Gastrocnemius medialis (tissue), 4 donors: Measurements from ENCODE around the gene NID1. TPM values are rescaled to one million over a fixed set of nuclear protein-coding genes. Genes with fewer than 3 reads are reported as not detected.

Source experiments
- ATAC-seq, 2 donors: fragments of 150-250 bp; one replicate each; pipeline ENCODE4 v1.9.1; 2016
- DNase-seq, 2 donors: peaks; one replicate each; pipeline ENCODE4 v3.0.0-alpha.2; 2019
- H3K27ac ChIP-seq, 4 donors: fragments of 200-600 bp; sonication (generic); 1 replicate in 1 of 4; 2 replicates in 3 of 4; pipeline ENCODE4 v1.5.1; 2016 to 2018; ENCODE audit warnings: mild to moderate bottlenecking in 2 of 4, moderate library complexity in 1 of 4
- H3K27me3 ChIP-seq, 3 donors: fragments of 200-600 bp; sonication (generic) in 2 of 3; 1 replicate in 1 of 3; 2 replicates in 2 of 3; pipeline versions ENCODE4 v1.5.1 to v1.6.0; 2016 to 2019; ENCODE audit warnings: mild to moderate bottlenecking in 1 of 3, moderate library complexity in 1 of 3
- H3K36me3 ChIP-seq, 2 donors: fragments of 200-600 bp; sonication (generic) in 1 of 2; one replicate each; pipeline ENCODE4 v1.5.1; 2017 to 2018
- H3K4me1 ChIP-seq, 2 donors: fragments of 200-600 bp; sonication (generic) in 1 of 2; one replicate each; pipeline ENCODE4 v1.5.1; 2016 to 2017; ENCODE audit warnings: mild to moderate bottlenecking in 2 of 2
- H3K4me3 ChIP-seq, 4 donors: fragments of 200-600 bp; sonication (generic) in 3 of 4; 1 replicate in 1 of 4; 2 replicates in 3 of 4; pipeline ENCODE4 v1.5.1; 2016 to 2019; ENCODE audit warnings: mild to moderate bottlenecking in 2 of 4
- H3K9me3 ChIP-seq, 3 donors: fragments of 200-600 bp; sonication (generic) in 2 of 3; 1 replicate in 1 of 3; 2 replicates in 2 of 3; pipeline ENCODE4 v1.5.1; 2016 to 2019
- POLR2A ChIP-seq, 2 donors: fragments of 450-650 bp; IDR thresholded peaks; one replicate each; pipeline ENCODE4 v1.6.1; 2017; ENCODE audit warnings: antibody characterized with exemption in 2 of 2, mild to moderate bottlenecking in 2 of 2, moderate library complexity in 2 of 2
- in situ Hi-C, 4 donors: fragments of 200-750 bp; cut with MboI; loops; one replicate each; pipeline versions ENCODE4 v1.15.0 to v1.8.0; 2017; ENCODE audit warnings: low sequenced_read_pairs in 4 of 4
- intact Hi-C: fragments of 100-400 bp; cut with DNase I; formaldehyde crosslinking; loops from one replicate; pipeline ENCODE4 v1.15.1; 2023; ENCODE audit warnings: low total_unique reads
- total RNA-seq, 4 donors: library from RNA; depleted of rRNA; stranded (reverse); fragments of >200 nt; gene quantifications; one replicate each; pipeline versions ENCODE4 v1.1.0 to v1.2.3, GENCODE V29; 2016
- TF ChIP-seq, protein P1 (sequence below), 5 experiments: fragments of 450-650 bp in 3 of 5; fragments of 200-600 bp in 2 of 5; sonication (generic) in 2 of 5; IDR thresholded peaks in 4 of 5; conservative IDR thresholded peaks in 1 of 5; 1 replicate in 4 of 5; 2 replicates in 1 of 5; pipeline ENCODE4 v1.5.1; 2016 to 2019; ENCODE audit warnings: antibody characterized with exemption in 5 of 5, mild to moderate bottlenecking in 3 of 5, moderate library complexity in 3 of 5

NID1 gene, protein sequence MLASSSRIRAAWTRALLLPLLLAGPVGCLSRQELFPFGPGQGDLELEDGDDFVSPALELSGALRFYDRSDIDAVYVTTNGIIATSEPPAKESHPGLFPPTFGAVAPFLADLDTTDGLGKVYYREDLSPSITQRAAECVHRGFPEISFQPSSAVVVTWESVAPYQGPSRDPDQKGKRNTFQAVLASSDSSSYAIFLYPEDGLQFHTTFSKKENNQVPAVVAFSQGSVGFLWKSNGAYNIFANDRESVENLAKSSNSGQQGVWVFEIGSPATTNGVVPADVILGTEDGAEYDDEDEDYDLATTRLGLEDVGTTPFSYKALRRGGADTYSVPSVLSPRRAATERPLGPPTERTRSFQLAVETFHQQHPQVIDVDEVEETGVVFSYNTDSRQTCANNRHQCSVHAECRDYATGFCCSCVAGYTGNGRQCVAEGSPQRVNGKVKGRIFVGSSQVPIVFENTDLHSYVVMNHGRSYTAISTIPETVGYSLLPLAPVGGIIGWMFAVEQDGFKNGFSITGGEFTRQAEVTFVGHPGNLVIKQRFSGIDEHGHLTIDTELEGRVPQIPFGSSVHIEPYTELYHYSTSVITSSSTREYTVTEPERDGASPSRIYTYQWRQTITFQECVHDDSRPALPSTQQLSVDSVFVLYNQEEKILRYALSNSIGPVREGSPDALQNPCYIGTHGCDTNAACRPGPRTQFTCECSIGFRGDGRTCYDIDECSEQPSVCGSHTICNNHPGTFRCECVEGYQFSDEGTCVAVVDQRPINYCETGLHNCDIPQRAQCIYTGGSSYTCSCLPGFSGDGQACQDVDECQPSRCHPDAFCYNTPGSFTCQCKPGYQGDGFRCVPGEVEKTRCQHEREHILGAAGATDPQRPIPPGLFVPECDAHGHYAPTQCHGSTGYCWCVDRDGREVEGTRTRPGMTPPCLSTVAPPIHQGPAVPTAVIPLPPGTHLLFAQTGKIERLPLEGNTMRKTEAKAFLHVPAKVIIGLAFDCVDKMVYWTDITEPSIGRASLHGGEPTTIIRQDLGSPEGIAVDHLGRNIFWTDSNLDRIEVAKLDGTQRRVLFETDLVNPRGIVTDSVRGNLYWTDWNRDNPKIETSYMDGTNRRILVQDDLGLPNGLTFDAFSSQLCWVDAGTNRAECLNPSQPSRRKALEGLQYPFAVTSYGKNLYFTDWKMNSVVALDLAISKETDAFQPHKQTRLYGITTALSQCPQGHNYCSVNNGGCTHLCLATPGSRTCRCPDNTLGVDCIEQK
- 10 to 100 TPM; 33.7 to 79.0 (median 51.7) TPM for total RNA-seq

DNA sequence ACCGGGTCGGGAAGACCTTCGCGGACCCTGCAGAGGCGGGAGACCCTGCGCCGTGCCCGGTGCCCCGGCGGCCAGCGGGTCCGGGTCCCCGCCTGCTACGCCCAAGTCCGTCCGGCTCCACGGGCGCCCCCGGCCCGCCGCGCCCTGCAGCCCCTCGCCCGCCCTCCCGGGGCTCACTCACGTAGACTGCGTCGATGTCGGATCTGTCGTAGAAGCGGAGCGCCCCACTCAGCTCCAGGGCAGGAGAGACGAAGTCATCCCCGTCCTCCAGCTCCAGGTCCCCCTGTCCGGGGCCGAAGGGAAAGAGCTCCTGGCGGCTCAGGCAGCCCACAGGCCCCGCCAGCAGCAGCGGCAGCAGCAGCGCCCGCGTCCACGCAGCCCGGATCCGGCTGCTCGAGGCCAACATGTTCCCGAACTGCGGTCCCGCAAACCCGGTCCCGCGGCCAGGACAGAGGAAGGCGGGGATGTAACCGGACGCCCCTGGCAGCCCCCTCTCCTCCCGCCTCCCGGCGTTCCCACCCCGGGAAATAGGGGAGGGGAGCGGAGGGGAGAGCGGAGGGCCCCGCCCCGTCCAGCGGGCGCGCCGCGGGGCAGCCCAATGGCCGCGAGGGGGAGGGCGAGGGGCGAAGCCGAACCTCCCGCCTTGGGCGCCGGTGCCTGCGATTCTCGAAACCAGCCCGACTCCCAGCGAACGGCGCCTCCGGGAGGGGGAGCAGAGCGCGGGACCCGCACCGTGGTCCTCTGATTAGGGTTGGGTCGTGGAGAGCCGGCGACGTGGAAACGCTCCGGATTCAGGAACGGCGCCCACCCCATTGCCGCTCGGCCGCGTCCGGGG is at the start of gene NID1:
TSS of gene NID1 (minus strand) at position 417 of the 835 bp plus-strand sequence. CDS start at position 406, 11 bp downstream.
- TF ChIP-seq, protein P1, sequence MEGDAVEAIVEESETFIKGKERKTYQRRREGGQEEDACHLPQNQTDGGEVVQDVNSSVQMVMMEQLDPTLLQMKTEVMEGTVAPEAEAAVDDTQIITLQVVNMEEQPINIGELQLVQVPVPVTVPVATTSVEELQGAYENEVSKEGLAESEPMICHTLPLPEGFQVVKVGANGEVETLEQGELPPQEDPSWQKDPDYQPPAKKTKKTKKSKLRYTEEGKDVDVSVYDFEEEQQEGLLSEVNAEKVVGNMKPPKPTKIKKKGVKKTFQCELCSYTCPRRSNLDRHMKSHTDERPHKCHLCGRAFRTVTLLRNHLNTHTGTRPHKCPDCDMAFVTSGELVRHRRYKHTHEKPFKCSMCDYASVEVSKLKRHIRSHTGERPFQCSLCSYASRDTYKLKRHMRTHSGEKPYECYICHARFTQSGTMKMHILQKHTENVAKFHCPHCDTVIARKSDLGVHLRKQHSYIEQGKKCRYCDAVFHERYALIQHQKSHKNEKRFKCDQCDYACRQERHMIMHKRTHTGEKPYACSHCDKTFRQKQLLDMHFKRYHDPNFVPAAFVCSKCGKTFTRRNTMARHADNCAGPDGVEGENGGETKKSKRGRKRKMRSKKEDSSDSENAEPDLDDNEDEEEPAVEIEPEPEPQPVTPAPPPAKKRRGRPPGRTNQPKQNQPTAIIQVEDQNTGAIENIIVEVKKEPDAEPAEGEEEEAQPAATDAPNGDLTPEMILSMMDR (IDR thresholded peaks at IDR 0.05 in 4 of 5, conservative IDR thresholded peaks at IDR 0.05 in 1 of 5), result peak in 4 of 5 experiments; percentile 26 to 36 (median 30)
- peak; percentile 64 to 85 for TF ChIP-seq POLR2A (IDR thresholded peaks at IDR 0.05)
- Histone ChIP-seq H3K36me3 (no peaks in the 10 kb centered on the region), H3K4me3 (peak within 1 kb of the TSS; percentile 57 to 74 (median 68)), H3K4me1 (no peaks in the 10 kb centered on the region), H3K9me3 (no peaks in the 10 kb centered on the region), H3K27me3 (peaks cover 16 to 33% (median 18%) of the 10 kb centered on the region in 3 donors), H3K27ac (peak within 1 kb of the TSS; percentile 72 to 86 (median 86))
- in situ Hi-C loops, result no loop called here
- intact Hi-C loops, result loop anchor here (5.0 to 10.0 kb wide), 3 partner anchors 48 to 560 kb away; partner anchors contain the start of gene B3GALNT2
- peak; percentile 64 to 70 for ATAC-seq
- peak; percentile 58 to 78 for DNase-seq

DNA sequence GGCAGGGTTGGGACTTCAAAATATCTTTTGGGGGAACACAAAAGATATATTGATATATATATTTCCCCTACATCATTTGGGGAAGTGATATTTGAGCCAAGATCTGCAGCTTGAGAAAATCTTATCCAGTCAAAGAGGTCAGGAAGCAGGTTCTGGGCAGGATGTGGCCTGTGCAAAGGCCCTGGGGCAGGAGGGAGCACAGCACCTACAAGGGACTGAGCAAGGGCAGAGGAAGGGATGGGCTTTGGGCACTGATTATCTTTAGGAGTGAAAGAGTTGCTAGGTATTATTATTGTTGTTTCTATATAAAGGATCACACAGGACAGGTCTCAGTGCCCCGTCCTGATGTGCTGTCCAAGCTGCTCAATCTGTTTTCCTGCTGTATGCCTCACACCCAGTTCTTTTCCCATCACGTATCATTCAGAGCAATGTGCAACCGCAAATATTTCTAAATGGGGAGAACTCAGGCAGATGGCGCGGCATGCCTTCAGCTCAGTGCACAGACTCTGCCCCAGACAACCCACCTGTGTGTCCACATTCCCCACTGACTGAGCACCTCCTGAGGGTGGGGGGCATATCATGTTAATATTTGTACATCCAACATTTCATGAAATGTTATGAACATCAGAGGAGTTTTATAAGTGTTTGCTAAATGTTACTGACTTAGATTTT is 49.3 kb upstream of the NID1 start:
- TF ChIP-seq, protein P1 (IDR thresholded peaks at IDR 0.05 in 4 of 5, conservative IDR thresholded peaks at IDR 0.05 in 1 of 5), result no peak
- TF ChIP-seq POLR2A (IDR thresholded peaks at IDR 0.05), result no peak
- Histone ChIP-seq H3K36me3 (no peaks in the 10 kb centered on the region), H3K4me3 (no peak overlapping the region), H3K9me3 (no peaks in the 10 kb centered on the region), H3K27me3 (no peaks in the 10 kb centered on the region), H3K4me1 (no peaks in the 10 kb centered on the region), H3K27ac (no peak overlapping the region)
- no peak for ATAC-seq
- DNase-seq, result no peak
- in situ Hi-C loops, result loop anchor here in 3 of 4 donors (5.0 to 25.0 kb wide), 4 partner anchors 371 to 1448 kb away; no protein-coding TSS in a partner anchor
- intact Hi-C loops, result no loop called here

DNA sequence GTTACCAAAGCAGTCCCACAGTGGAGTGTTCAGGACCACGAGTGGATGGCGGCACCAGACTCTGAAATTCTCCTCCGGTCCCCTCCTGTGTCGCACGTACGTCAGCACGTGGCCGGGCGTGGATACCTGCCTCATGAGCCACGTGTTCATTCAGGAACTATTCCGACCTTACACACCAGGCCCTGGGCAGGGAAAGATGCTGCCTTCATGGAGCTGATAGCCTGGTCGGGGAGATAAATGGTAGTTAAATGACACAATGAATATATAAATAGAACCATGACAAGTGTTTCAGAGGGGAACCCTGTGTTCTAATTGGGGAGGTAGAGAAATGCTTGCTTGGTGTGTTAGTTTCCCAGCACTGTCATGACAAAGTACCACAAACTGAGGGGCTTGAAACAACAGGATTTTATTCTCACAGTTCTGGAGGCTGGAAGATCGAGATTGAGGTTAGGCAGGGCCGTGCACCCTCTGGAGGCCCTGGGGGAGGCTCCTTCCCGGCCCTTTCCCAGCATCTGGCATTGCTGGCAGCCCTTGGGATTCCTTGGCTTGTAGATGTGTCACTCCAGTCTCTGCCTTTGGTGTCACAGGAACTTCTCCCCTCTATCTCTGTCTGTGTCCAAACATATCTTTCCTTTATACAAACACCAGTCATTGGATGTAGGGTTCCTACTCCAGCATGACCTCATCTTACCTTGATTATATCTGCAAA is 48.6 kb upstream of the NID1 start:
- Histone ChIP-seq H3K27ac (no peak overlapping the region), H3K9me3 (no peaks in the 10 kb centered on the region), H3K36me3 (no peaks in the 10 kb centered on the region), H3K27me3 (no peaks in the 10 kb centered on the region), H3K4me3 (no peak overlapping the region), H3K4me1 (no peaks in the 10 kb centered on the region)
- intact Hi-C loops (no loop called here), in situ Hi-C loops (loop anchor here in 3 of 4 donors (5.0 to 25.0 kb wide), 4 partner anchors 371 to 1449 kb away; no protein-coding TSS in a partner anchor)
- ATAC-seq (no peak), DNase-seq (no peak)
- no peak for TF ChIP-seq POLR2A (IDR thresholded peaks at IDR 0.05)
- TF ChIP-seq, protein P1 (IDR thresholded peaks at IDR 0.05 in 4 of 5, conservative IDR thresholded peaks at IDR 0.05 in 1 of 5), result no peak
